Measurements from ENCODE around the gene S100A7A. TPM values are rescaled to one million over a fixed set of nuclear protein-coding genes. Genes with fewer than 3 reads are reported as not detected.

Gene S100A7A
- total and polyA plus RNA-seq, 2 of the 8 experiments (the other 6 are each of a cell fraction or from before 2014, with no cell fraction given) = not detected

DNA sequence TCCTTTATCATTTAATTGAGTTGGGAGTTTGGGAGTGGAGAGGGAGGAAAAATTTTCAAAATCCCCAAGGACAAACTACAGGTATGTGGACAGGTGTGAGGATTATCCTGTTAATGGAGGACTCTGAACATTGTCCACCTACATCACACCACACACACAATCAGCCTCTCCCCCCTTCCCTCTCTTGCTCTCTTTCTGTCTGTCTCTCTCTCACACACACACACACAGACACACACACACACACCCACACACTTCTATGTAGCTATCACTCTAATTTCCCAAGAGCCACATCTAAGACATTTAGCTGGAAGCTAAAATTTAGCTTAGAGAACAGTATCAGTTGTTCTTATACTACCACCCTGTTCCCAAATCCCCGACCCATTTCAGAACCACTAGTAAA lies 26.9 kb upstream of the S100A7A start (continued):
- TF ChIP-seq, protein P1, sequence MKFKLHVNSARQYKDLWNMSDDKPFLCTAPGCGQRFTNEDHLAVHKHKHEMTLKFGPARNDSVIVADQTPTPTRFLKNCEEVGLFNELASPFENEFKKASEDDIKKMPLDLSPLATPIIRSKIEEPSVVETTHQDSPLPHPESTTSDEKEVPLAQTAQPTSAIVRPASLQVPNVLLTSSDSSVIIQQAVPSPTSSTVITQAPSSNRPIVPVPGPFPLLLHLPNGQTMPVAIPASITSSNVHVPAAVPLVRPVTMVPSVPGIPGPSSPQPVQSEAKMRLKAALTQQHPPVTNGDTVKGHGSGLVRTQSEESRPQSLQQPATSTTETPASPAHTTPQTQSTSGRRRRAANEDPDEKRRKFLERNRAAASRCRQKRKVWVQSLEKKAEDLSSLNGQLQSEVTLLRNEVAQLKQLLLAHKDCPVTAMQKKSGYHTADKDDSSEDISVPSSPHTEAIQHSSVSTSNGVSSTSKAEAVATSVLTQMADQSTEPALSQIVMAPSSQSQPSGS (IDR thresholded peaks at IDR 0.05; ENCODE audit: low read length) = no peak
- TF ChIP-seq FOSL1 (IDR thresholded peaks at IDR 0.05; ENCODE audit: insufficient read depth, low read depth, low read length) (no peak), SIN3A (conservative IDR thresholded peaks at IDR 0.05 in 1 of 2, IDR thresholded peaks at IDR 0.05 in 1 of 2; ENCODE audit: low read depth in 1 of 2, low read length in 2 of 2) (no peak)
- TF ChIP-seq, protein P2, sequence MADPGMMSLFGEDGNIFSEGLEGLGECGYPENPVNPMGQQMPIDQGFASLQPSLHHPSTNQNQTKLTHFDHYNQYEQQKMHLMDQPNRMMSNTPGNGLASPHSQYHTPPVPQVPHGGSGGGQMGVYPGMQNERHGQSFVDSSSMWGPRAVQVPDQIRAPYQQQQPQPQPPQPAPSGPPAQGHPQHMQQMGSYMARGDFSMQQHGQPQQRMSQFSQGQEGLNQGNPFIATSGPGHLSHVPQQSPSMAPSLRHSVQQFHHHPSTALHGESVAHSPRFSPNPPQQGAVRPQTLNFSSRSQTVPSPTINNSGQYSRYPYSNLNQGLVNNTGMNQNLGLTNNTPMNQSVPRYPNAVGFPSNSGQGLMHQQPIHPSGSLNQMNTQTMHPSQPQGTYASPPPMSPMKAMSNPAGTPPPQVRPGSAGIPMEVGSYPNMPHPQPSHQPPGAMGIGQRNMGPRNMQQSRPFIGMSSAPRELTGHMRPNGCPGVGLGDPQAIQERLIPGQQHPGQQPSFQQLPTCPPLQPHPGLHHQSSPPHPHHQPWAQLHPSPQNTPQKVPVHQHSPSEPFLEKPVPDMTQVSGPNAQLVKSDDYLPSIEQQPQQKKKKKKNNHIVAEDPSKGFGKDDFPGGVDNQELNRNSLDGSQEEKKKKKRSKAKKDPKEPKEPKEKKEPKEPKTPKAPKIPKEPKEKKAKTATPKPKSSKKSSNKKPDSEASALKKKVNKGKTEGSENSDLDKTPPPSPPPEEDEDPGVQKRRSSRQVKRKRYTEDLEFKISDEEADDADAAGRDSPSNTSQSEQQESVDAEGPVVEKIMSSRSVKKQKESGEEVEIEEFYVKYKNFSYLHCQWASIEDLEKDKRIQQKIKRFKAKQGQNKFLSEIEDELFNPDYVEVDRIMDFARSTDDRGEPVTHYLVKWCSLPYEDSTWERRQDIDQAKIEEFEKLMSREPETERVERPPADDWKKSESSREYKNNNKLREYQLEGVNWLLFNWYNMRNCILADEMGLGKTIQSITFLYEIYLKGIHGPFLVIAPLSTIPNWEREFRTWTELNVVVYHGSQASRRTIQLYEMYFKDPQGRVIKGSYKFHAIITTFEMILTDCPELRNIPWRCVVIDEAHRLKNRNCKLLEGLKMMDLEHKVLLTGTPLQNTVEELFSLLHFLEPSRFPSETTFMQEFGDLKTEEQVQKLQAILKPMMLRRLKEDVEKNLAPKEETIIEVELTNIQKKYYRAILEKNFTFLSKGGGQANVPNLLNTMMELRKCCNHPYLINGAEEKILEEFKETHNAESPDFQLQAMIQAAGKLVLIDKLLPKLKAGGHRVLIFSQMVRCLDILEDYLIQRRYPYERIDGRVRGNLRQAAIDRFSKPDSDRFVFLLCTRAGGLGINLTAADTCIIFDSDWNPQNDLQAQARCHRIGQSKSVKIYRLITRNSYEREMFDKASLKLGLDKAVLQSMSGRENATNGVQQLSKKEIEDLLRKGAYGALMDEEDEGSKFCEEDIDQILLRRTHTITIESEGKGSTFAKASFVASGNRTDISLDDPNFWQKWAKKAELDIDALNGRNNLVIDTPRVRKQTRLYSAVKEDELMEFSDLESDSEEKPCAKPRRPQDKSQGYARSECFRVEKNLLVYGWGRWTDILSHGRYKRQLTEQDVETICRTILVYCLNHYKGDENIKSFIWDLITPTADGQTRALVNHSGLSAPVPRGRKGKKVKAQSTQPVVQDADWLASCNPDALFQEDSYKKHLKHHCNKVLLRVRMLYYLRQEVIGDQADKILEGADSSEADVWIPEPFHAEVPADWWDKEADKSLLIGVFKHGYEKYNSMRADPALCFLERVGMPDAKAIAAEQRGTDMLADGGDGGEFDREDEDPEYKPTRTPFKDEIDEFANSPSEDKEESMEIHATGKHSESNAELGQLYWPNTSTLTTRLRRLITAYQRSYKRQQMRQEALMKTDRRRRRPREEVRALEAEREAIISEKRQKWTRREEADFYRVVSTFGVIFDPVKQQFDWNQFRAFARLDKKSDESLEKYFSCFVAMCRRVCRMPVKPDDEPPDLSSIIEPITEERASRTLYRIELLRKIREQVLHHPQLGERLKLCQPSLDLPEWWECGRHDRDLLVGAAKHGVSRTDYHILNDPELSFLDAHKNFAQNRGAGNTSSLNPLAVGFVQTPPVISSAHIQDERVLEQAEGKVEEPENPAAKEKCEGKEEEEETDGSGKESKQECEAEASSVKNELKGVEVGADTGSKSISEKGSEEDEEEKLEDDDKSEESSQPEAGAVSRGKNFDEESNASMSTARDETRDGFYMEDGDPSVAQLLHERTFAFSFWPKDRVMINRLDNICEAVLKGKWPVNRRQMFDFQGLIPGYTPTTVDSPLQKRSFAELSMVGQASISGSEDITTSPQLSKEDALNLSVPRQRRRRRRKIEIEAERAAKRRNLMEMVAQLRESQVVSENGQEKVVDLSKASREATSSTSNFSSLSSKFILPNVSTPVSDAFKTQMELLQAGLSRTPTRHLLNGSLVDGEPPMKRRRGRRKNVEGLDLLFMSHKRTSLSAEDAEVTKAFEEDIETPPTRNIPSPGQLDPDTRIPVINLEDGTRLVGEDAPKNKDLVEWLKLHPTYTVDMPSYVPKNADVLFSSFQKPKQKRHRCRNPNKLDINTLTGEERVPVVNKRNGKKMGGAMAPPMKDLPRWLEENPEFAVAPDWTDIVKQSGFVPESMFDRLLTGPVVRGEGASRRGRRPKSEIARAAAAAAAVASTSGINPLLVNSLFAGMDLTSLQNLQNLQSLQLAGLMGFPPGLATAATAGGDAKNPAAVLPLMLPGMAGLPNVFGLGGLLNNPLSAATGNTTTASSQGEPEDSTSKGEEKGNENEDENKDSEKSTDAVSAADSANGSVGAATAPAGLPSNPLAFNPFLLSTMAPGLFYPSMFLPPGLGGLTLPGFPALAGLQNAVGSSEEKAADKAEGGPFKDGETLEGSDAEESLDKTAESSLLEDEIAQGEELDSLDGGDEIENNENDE (IDR thresholded peaks at IDR 0.05; ENCODE audit: insufficient replicate concordance, low read length) = no peak
